HG02970 (cell line): Measurements from ENCODE around the gene XXYLT1.
"Not testable (repeated sequence)": the region's sequence is repeated elsewhere in the genome, so short reads cannot be mapped to it uniquely, and the experiment has no call there.

Experiments used
- ATAC-seq: cut with Tn5 transposase; IDR thresholded peaks from one replicate; pipeline ENCODE4 v1.9.1; 2021; ENCODE audit warnings: mild to moderate bottlenecking, moderate library complexity, moderate number of reproducible peaks; ENCODE audit not compliant: unreplicated experiment, low FRiP score

The XXYLT1 gene

GRCh38 chr3:195117978-195118581 lies 152.9 kb downstream of the XXYLT1 start:
- ATAC-seq: no peak

DNA sequence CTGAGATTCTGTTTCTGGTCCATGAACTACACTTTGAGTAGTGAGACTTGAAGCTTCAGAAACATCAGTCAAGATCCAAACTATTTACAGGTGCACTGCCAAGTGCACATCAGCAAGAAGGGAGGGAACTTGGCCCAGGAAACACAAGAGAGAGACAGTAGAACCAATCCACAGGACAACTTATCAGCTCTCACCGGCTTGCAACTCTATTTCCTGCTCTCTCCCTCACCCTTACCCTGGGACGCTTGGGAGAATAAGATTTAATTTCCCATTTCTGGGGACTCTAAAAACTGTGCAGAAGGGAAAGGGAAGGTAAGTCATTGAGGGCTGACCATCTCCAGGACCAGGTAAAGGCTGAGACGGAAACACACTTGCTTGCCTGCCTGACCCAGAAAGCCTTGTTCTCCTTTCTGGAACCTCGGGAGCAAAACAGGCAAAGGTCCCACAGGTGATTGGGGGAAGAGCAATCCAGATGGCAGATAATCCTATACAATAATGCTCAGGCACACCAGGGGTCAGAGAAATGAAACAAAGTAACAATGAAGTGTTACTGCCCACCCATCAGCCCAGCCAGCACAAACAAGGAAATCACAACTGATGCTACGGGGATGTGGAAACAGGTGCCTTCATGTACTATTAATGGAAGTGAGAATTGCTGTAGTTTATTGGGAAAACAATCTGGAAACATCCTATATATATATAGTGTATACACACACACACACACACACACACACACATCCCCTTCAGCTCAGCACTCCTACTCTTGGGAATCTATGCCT lies 154.4 kb downstream of the XXYLT1 start:
- no peak for ATAC-seq

DNA sequence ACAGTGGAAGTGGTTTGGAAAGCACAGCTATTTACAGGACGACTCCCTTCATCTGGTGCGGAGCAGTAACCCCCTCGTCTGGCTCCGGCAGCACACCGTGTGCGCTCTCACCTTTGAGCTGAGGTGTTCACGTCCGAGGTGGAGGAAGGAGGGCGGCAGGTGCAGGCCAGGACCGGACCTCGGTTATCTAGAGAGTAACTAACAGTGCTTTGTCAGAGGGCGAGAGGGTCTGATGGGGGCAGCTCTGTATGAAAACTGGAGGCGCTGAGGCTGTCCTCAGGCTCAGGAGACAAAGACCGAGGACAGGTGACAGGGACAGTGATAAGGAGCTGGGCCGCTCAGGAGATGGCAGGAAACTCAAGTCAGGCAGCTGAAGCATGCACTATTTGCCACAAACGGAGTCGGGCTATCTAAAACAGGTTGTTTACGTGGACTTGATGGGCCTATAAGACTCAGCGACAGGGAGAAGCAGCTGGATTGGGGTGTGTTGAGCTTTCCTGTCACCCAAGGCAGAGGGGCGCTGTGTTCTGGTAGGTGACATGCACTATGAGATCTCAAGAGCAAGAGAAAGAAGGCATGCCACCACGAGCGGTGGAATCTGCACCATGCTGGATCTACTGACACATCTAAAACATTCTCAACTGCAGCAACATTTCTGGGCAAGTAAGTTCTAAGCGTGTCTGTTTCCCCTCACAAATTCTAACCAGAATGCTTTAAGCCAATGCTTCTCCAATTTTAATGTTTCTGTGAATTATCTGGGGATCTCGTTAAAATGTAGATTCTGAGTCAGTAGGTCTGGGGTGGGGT lies 155.2 kb downstream of the XXYLT1 start:
- ATAC-seq: no peak

- ATAC-seq: no peak
Measured at GRCh38 chr3:195114786-195115599, 156.0 kb downstream of the XXYLT1 start.

DNA sequence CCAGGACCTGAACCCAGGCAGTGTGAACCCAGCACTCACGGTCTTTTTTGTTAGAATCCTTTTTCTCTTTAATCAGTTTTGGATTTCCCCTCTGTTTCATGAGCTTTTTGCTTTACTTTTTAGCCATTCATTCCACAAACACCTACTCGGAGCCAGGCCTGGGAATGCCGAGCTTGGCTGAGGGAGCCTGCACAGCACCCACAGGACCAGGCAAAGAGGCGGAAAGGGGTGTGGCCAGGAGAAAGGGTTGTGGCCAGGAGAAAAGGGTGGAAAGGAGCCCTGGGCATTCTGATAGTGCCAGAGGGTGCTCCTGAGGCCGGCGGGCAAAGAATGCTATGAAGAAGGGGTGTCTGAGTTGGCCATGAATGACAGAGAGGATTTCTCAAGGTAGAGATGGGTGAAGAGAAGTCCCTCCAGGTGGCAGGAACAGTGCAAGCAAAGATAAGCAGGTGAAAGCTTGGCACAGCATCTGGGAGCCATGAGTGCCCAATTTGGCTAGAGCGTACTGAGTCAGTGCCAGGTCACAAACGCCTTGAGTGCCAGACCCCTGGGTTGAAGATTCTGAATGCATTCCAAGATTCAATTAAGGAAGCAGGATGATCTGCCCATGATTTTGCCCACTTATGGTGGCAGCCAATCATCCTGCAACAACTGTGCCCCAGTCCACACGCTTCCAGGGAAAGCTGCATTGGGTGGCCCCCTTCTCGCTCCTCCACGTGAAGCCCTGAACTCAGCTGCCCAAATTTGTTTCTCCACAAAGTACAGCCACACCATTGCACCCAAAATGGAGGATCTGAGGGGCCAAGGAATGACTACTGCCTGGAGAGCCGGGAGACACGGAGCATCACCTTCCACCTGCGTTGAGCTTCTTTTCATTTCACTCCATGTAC lies 157.2 kb downstream of the XXYLT1 start:
- no peak for ATAC-seq

DNA sequence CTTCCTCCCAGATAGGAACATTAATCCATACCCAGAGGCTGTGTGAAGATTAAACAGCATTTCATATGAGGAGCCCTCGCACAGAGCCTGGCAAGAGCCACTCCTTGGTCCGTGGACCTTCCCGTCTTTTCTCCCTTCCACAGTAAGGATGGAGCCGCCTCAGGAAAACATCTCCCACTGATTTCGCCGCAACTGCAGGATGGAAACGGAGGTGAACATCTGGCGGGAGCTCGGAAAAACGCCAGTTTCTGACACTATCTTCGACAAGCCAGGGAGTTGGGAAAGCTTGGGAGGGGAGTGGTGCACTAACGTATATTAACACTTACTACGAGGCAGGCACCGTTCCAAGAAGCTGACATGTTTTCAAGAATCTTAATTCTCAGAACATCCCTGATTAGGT lies 157.9 kb downstream of the XXYLT1 start:
- no peak for ATAC-seq

GRCh38 chr3:195112361-195112791 lies 158.6 kb downstream of the XXYLT1 start:
- ATAC-seq: no peak

GRCh38 chr3:195111766-195112165 lies 159.2 kb downstream of the XXYLT1 start:
- no peak for ATAC-seq

DNA sequence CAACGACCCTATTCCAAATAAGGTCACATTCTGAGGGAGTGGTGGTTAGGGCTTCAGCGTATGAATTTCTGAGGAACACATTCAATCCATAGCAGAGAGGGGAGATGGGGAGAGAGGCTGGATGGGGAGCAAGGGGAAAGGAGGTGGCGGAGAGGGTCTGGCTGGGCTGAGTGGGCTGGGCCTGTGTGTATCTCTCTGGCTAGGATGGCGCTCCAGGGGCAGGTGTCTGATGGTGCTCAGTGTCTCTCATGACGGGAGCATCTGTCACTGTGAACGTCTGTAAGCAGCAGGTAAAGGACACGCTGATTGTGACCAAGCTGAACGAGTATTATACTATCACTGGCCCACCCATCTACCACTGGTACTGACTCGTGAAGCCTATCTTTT lies 159.6 kb downstream of the XXYLT1 start:
- ATAC-seq: no peak

DNA sequence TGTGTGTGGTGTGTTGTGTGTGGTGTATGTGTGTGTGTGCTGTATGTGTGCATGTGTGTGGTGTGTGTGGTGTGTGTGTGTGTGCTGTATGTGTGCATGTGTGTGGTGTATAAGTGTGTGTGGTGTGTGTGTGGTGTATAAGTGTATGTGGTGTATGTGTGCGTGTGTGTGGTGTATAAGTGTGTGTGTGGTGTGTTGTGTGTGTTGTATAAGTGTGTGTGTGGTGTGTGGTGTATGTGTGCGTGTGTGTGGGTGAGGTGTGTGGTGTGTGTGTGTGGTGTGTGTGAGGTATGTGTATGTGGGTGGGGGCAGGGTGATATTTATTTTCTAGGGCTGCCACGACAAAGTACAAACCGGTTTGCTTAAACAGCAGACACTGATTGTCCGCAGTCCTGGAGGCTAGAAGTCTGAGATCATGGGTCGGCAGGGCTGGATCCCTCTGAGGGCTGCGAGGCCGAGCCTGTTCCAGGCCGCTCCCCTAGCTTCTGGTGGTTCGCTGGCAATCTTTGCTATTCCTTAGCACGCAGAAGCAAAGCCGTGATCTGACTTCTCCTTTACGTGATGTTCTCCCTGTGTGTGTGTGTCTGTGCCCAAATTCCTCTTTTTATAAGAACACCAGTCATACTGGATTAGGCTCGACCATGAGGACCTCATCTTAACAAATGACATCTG lies 160.2 kb downstream of the XXYLT1 start:
- ATAC-seq: no peak

DNA sequence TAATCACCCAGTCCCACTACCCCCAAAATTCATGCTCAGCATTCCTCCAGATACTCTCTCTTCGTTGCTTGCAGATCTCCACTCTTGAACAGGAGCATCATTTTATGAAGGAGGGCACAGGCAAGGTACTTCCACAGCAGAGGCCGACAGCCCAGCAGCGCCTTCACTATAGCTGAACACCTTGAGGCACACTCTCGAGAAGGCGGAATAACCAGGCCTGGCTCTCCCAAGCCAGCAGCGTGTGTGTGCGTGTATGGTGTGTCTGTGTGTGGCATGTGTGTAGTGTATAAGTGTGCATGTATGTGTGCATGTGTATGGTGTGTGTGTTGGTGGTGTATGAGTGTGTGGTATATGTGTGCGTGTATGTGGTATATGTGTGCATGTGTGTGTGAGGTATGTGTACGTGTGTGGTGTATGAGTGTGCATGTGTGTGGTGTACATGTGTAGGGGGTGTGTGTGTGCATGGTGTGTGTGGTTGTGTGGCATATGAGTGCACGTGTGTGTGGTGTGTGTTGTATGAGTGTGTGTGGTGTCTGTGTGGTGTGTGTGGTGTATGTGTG lies 161.8 kb downstream of the XXYLT1 start:
- ATAC-seq: no peak

DNA sequence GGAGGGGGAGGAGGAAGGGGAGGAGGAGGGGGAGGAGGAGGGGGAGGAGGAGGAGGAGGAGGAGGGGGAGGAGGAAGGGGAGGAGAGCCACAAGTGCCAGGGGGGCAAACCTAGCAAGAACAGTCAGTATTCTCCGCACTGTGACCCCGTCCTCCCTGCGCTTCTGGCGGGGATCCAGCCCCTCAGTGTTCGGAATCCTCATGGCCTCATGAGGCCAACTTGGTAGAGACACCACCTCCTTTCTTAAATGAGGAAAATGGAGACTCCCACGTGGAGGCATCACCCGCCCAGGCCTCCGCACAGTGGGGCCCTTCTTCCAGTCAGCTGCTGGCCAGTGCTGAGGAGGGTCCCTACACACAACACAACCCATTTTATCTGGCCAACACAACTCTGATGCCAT lies 163.4 kb downstream of the XXYLT1 start:
- ATAC-seq: no peak

- ATAC-seq: not testable (repeated sequence)
Measured at GRCh38 chr3:195107031-195107430, 163.9 kb downstream of the XXYLT1 start.

DNA sequence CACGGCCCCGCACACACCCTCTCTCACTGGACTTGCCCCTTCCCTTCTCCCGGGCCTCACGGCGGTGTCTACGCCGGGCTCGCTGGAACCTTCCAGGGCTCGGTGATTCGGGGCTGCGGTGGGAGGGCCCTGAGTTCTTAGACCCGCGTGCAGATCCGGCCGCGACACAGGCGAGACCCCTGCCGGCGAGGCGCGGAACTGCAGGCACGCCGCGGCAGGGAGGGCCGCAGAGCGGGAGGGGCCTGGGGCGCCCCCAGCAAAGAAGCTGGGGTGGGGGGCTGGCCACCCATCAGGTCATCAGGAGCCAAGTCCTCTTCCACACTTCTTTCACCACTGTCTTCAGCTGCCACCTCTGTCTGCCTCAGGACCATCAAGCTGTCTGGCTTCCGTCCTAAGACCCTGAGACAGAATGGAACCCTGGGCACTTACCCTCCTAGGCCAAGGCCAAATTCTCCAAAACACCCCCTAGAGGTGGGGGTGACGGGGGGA lies 164.5 kb downstream of the XXYLT1 start:
- no peak for ATAC-seq

DNA sequence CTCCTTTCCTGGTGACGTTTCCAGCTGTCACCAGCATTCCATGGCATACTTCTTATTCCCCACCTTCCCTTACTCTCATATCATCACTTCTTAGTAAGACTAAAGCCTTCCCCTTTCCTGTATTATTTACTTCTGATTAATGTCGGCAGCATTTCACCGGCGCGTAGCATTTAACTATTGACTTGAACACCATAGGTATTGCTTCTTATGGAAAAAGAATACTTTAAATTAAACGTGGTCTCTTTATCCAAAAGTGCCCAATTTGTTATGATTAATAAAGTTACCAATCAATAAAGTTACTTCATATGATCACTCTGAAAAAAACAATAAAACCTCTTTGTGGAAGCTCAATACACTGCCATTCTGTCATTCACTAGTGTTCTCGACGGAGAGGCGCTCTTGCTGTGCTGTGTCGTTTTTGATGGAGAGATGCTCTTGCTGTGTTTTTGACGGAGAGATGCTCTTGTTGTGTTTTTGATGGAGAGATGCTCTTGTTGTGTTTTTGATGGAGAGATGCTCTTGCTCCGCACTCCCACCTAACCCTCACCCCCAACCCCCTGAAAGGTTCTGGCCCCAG lies 165.0 kb downstream of the XXYLT1 start:
- no peak for ATAC-seq

DNA sequence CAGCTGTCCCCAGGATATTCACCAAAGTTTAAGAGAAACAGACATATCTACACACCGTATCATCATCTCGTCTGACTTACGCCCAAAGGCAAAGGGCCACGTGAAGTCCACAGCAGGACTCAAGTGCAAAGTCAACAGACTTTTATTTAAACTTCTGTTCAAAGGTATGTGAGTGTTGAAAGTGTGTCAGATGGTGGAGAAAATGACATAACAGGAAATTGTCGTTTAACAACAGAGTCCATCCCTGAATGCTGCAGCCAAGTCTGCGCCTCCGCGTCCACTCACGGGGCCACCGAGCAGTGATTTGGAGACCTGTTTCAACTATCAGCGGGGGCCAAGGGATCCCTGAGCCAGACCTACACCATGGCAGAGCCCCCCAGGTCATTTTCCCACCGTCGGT lies 165.6 kb downstream of the XXYLT1 start:
- ATAC-seq: no peak

DNA sequence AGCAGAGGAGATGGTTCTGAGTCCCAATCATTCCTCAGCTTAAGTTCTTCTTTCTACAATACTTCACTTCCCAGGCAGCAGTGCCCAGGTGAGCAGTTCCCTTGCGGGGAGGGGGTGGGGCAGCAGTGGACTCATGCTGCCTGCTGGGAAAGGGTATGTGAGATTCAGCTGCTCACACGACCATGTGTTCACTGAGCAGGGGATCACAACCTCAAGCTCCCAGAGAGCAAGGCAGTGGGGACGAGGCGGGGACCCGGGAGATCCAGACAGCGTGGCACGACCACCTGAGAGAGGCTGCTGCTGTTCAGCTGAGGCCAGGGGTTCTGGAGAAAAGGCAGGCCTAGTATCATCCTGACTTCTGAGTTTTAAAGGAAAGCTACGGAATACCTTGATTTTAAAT lies 166.6 kb downstream of the XXYLT1 start:
- no peak for ATAC-seq

DNA sequence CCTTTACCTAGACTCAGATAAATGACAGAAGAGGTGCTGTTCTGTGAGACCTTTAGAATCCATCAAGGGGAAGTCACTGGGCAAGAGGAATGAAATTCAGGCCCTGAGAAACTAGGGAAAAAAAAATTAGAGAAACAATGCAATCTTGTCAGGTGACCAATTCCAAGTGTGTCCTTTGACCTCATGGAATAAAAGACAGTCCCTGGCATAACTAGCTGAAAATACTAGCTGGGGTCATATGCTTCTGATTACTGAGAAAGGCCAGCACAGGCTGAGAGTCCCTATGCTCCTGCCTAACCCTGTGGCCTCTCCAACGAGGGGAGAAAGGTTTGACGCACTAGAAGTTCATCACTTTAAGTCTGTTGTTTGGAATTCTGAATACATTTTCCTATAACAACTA lies 167.3 kb downstream of the XXYLT1 start:
- ATAC-seq: no peak
